Hepatocyte (in vitro differentiated cells): ENCODE results near the gene VN1R2. TPM values are rescaled to one million over a fixed set of nuclear protein-coding genes. Genes with fewer than 3 reads are reported as not detected.
"Not testable (repeated sequence)": the region's sequence is repeated elsewhere in the genome, so short reads cannot be mapped to it uniquely, and the experiment has no call there.

Source experiments
- DNase-seq: peaks from one replicate; pipeline ENCODE4 v3.0.0-alpha.2; 2016; ENCODE audit warnings: low spot score
- H2AFZ ChIP-seq: fragments of 200-600 bp; sonication (generic); 2 replicates; pipeline ENCODE4 v1.6.0; 2016; ENCODE audit warnings: antibody characterized with exemption, mild to moderate bottlenecking
- H3K27ac ChIP-seq: fragments of 200-600 bp; sonication (generic); 2 replicates; pipeline ENCODE4 v1.5.1; 2016; ENCODE audit warnings: mild to moderate bottlenecking
- H3K27me3 ChIP-seq: fragments of 200-600 bp; sonication (generic); 2 replicates; pipeline ENCODE4 v1.6.1; 2016
- H3K36me3 ChIP-seq: fragments of 200-600 bp; sonication (generic); replicated peaks from 2 replicates; pipeline ENCODE4 v1.5.1; 2016; ENCODE audit warnings: low read depth; ENCODE audit not compliant: insufficient read depth
- H3K4me1 ChIP-seq: fragments of 200-600 bp; sonication (generic); 2 replicates; pipeline ENCODE4 v1.5.1; 2016; ENCODE audit warnings: mild to moderate bottlenecking, moderate library complexity; ENCODE audit not compliant: insufficient read depth
- H3K4me2 ChIP-seq: fragments of 200-600 bp; sonication (generic); 2 replicates; pipeline ENCODE4 v1.6.0; 2016
- H3K4me3 ChIP-seq: fragments of 200-600 bp; sonication (generic); 2 replicates; pipeline ENCODE4 v1.5.1; 2016; ENCODE audit warnings: mild to moderate bottlenecking
- H3K79me2 ChIP-seq: fragments of 200-600 bp; sonication (generic); 2 replicates; pipeline ENCODE4 v1.6.0; 2017; ENCODE audit warnings: mild to moderate bottlenecking
- H3K9me2 ChIP-seq: fragments of 200-600 bp; sonication (generic); replicated peaks from 2 replicates; pipeline ENCODE4 v1.6.0; 2017; ENCODE audit warnings: mild to moderate bottlenecking; ENCODE audit not compliant: insufficient read depth
- H3K9me3 ChIP-seq: fragments of 200-600 bp; sonication (generic); 2 replicates; pipeline ENCODE4 v1.5.1; 2016; ENCODE audit warnings: low read depth, mild to moderate bottlenecking
- H4K20me1 ChIP-seq: fragments of 200-600 bp; sonication (generic); 2 replicates; pipeline ENCODE4 v1.6.0; 2016; ENCODE audit warnings: mild to moderate bottlenecking; ENCODE audit not compliant: insufficient read depth, poor library complexity, severe bottlenecking
- EZH2 ChIP-seq: fragments of 200-600 bp; sonication (generic); IDR thresholded peaks from 2 replicates; pipeline ENCODE4 v1.6.1; 2016; ENCODE audit warnings: antibody characterized with exemption, mild to moderate bottlenecking, borderline replicate concordance
- EZH2phosphoT487 ChIP-seq: fragments of 200-600 bp; sonication (generic); IDR thresholded peaks from one replicate; pipeline ENCODE4 v1.6.1; 2018; ENCODE audit warnings: antibody characterized with exemption, mild to moderate bottlenecking, low read depth, moderate library complexity; ENCODE audit not compliant: unreplicated experiment, severe bottlenecking
- WGBS: methylation state at CpG from one replicate; pipeline ENCODE4 v1.1.6; 2016; ENCODE audit warnings: low lambda C conversion rate; ENCODE audit errors: missing lambda C conversion rate; 5-methylcytosine and 5-hydroxymethylcytosine counted together
- polyA plus RNA-seq: library from polyadenylated mRNA; unstranded; fragments of >200 nt; fragmentation: Nextera tagmentation; extraction: Ambion mirVana; gene quantifications from 2 replicates; pipeline ENCODE4 v1.2.1, GENCODE V29; 2016
- total RNA-seq: library from RNA; depleted of rRNA; stranded (reverse); fragments of >200 nt; gene quantifications from 2 replicates; pipeline ENCODE4 v1.2.3, GENCODE V29; 2014
- TF ChIP-seq, protein P1 (sequence below): fragments of 200-600 bp; sonication (generic); IDR thresholded peaks from 2 replicates; pipeline ENCODE4 v1.5.1; 2016; ENCODE audit warnings: antibody characterized with exemption, mild to moderate bottlenecking; ENCODE audit not compliant: poor library complexity

The VN1R2 gene, protein sequence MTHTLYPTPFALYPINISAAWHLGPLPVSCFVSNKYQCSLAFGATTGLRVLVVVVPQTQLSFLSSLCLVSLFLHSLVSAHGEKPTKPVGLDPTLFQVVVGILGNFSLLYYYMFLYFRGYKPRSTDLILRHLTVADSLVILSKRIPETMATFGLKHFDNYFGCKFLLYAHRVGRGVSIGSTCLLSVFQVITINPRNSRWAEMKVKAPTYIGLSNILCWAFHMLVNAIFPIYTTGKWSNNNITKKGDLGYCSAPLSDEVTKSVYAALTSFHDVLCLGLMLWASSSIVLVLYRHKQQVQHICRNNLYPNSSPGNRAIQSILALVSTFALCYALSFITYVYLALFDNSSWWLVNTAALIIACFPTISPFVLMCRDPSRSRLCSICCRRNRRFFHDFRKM
- total RNA-seq (not detected in 2 replicates), polyA plus RNA-seq (0.65 TPM in 1 of 2 replicates, not detected in the other)

DNA sequence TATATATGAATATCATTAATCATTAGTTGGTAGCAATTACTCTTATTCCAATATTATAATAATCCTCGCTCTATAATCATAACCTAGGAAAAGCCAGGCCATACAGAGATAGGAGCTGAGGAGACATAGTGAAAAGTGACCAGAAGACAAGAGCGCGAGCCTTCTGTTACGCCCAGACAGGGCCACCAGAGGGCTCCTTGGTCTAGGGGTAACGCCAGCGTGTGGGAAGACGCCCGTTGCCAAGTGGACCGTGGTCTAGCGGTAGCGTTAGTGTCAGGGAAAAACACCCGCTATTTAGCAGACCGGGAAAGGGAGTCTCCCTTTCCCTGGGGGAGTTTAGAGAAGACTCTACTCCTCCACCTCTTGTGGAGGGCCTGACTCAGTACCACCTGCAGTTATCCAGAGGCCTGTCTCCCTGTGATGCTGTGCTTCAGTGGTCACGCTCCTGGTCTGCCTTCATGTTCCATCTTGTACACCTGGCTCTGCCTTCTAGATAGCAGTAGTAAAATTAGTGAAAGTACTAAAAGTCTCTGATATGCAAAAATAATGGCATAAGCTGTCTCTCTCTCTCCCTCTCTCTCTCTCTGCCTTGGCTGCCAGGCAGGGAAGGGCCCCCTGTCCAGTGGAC, at the start of gene VN1R2:
VN1R2 (plus strand) TSS at position 578 of the 628 bp plus-strand sequence. CDS start 84 bp downstream, outside the sequence.
- not testable (repeated sequence) for DNase-seq, H3K4me2 ChIP-seq, H3K36me3 ChIP-seq, H2AFZ ChIP-seq, H3K4me3 ChIP-seq, H4K20me1 ChIP-seq, H3K79me2 ChIP-seq, H3K27me3 ChIP-seq, H3K9me3 ChIP-seq, H3K4me1 ChIP-seq, H3K9me2 ChIP-seq, H3K27ac ChIP-seq
- 86% methylated on average over 14 of the region's 14 CpGs for WGBS

DNA sequence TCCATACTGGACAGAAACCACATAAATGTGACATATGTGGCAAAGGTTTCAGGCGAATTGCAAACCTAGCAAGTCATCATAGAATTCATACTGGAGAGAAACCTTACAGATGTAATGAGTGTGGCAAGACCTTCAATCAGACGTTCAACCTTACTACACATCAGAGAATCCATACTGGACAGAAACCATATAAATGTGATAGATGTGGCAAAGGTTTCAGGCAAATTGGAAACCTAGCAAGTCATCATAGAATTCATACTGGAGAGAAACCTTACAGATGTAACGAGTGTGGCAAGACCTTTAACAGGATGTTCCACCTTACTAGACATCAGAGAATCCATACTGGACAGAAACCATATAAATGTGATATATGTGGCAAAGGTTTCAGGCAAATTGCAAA, 46.5 kb upstream of the VN1R2 start:
- not testable (repeated sequence) for H3K4me3 ChIP-seq, H4K20me1 ChIP-seq, H3K79me2 ChIP-seq, DNase-seq, H3K36me3 ChIP-seq, H3K9me2 ChIP-seq, H3K4me2 ChIP-seq, H2AFZ ChIP-seq, H3K27ac ChIP-seq, H3K27me3 ChIP-seq, H3K4me1 ChIP-seq
- peaks cover 54% of the 10 kb centered on the region for H3K9me3 ChIP-seq
- 96% methylated on average over 3 of the region's 3 CpGs for WGBS

DNA sequence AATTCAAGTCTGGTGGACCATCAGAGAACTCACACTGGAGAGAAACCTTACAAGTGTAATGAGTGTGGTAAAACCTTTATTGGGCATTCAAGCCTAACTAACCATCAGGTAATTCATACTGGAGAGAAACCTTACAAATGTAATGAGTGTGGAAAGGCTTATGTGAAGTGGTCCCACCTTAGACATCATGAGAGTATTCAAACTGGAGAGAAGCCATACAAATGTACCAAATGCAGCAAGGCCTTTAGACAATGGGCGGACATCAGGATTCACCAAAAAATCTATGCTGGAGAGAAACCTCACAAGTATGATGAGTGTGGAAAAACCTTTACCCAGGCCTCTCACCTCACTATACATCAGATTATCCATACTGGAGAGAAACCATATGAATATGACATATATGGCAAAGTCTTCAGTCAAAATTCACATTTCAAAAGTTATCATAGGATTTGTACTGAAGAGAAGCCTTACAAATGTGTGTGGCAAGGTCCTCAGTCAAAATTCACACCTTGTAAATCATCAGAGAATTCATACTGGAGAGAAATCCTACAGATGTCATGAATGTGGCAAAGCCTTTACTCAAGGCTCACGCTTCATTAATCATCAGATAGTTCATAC, 45.3 kb upstream of the VN1R2 start:
- no peak for DNase-seq
- Histone ChIP-seq H2AFZ (no peak overlapping the region), H3K4me3 (no peak overlapping the region), H4K20me1 (no peaks in the 10 kb centered on the region), H3K9me3 (peaks cover 54% of the 10 kb centered on the region), H3K4me1 (no peaks in the 10 kb centered on the region), H3K4me2 (no peak overlapping the region), H3K27me3 (no peaks in the 10 kb centered on the region), H3K36me3 (no peaks in the 10 kb centered on the region), H3K27ac (no peak overlapping the region), H3K9me2 (no peaks in the 10 kb centered on the region), H3K79me2 (no peaks in the 10 kb centered on the region)
- TF ChIP-seq EZH2 (no peak), EZH2phosphoT487 (no peak)
- TF ChIP-seq, protein P1, sequence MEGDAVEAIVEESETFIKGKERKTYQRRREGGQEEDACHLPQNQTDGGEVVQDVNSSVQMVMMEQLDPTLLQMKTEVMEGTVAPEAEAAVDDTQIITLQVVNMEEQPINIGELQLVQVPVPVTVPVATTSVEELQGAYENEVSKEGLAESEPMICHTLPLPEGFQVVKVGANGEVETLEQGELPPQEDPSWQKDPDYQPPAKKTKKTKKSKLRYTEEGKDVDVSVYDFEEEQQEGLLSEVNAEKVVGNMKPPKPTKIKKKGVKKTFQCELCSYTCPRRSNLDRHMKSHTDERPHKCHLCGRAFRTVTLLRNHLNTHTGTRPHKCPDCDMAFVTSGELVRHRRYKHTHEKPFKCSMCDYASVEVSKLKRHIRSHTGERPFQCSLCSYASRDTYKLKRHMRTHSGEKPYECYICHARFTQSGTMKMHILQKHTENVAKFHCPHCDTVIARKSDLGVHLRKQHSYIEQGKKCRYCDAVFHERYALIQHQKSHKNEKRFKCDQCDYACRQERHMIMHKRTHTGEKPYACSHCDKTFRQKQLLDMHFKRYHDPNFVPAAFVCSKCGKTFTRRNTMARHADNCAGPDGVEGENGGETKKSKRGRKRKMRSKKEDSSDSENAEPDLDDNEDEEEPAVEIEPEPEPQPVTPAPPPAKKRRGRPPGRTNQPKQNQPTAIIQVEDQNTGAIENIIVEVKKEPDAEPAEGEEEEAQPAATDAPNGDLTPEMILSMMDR, result no peak
- 97% methylated on average over 2 of the region's 2 CpGs for WGBS

GRCh38 chr19:53222716-53223115, 35.4 kb upstream of the VN1R2 start:
- H2AFZ ChIP-seq, H3K4me1 ChIP-seq, H3K36me3 ChIP-seq, H3K9me2 ChIP-seq, H3K4me2 ChIP-seq, DNase-seq, H3K27ac ChIP-seq, H4K20me1 ChIP-seq, H3K4me3 ChIP-seq, H3K27me3 ChIP-seq, H3K9me3 ChIP-seq, H3K79me2 ChIP-seq: not testable (repeated sequence)
- 100% methylated on average over 2 of the region's 28 CpGs for WGBS

GRCh38 chr19:53224606-53225005, 33.5 kb upstream of the VN1R2 start:
- no peak for DNase-seq
- H3K27ac ChIP-seq, result no peak overlapping the region
- no peaks in the 10 kb centered on the region for H3K4me1 ChIP-seq
- no peaks in the 10 kb centered on the region for H3K27me3 ChIP-seq
- no peak overlapping the region for H2AFZ ChIP-seq
- TF ChIP-seq EZH2 (no peak), EZH2phosphoT487 (no peak)
- TF ChIP-seq, protein P1, result no peak
- no peak overlapping the region for H3K4me2 ChIP-seq
- no peaks in the 10 kb centered on the region for H3K36me3 ChIP-seq
- WGBS, result 98% methylated on average over 18 of the region's 20 CpGs
- H3K79me2 ChIP-seq, result no peaks in the 10 kb centered on the region
- H3K9me2 ChIP-seq, result no peaks in the 10 kb centered on the region
- peaks cover 6% of the 10 kb centered on the region for H3K9me3 ChIP-seq
- no peaks in the 10 kb centered on the region for H4K20me1 ChIP-seq
- H3K4me3 ChIP-seq, result no peak overlapping the region
